GM10248 (cell line): ENCODE results near the gene MTG2.

Experiments
- CTCF ChIA-PET: fragments of 300-600 bp; sonication (Branson Sonifier 250); formaldehyde crosslinking; extraction: SDS; loops from one replicate; lab custom pipeline; 2021; ENCODE audit warnings: antibody characterized with exemption; lab: Yijun Ruan, JAX
- POLR2A ChIA-PET: fragments of 350-650 bp; sonication (Branson Sonifier 250); formaldehyde crosslinking; extraction: SDS; loops from one replicate; lab custom pipeline; 2020; ENCODE audit warnings: antibody characterized with exemption; lab: Yijun Ruan, JAX
- DNase-seq: peaks from one replicate; pipeline ENCODE4 v3.0.0; 2012; ENCODE audit errors: extremely low spot score
- TF ChIP-seq, protein P1 (sequence below): IDR thresholded peaks from 2 replicates; pipeline ENCODE4 v1.5.1; 2012; ENCODE audit warnings: mild to moderate bottlenecking, low read depth; ENCODE audit errors: extremely low read depth, missing control alignments, control extremely low read depth

Gene MTG2

DNA sequence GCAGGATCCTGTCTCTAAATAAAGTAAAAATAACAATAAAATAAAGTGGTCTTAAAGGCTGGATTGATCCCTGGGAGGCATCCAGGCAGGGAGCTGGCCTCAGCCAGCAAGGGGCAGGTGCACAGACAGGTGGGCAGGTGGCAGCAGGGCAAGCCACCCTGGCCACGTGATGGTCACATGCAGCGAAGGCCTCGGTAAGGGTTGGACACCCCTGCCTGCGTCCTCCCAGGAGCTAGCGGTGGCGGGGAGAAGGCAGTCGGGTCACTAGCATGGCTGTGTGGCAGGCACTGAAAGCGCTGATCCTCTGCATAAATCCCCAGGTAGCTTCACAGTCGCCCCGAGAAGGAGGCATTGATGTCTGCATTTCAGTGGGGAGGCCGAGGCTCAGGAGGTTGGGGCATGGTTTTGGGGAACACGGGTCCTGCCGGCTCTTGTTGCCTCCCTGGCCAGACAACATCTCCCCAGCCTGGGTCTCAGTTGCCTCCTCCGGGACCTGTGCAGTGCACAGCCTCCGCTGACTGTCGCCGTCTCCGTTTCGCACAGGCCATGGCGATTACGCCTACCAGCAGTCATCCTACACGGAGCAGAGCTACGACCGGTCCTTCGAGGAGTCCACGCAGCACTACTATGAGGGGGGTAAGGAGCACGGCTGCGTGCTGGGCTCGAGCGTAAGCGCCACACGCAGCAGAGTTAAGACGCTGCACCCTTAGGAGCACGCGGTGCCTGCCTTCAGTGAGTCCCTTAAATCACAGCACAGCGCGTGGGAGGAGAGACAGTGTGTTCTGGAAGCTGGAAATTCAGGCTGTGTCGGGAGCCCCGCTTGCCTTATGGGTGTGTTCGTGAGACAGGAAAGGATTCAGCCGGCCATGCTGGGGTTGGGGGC, 17.7 kb upstream of the MTG2 start:
- ChIA-PET CTCF (interaction anchor here (1.5 to 2.0 kb wide), 2 partner anchors 27 to 154 kb away, joined by 3 to 5 read pairs; no protein-coding TSS in a partner anchor), POLR2A (no interaction called here)
- TF ChIP-seq, protein P1, sequence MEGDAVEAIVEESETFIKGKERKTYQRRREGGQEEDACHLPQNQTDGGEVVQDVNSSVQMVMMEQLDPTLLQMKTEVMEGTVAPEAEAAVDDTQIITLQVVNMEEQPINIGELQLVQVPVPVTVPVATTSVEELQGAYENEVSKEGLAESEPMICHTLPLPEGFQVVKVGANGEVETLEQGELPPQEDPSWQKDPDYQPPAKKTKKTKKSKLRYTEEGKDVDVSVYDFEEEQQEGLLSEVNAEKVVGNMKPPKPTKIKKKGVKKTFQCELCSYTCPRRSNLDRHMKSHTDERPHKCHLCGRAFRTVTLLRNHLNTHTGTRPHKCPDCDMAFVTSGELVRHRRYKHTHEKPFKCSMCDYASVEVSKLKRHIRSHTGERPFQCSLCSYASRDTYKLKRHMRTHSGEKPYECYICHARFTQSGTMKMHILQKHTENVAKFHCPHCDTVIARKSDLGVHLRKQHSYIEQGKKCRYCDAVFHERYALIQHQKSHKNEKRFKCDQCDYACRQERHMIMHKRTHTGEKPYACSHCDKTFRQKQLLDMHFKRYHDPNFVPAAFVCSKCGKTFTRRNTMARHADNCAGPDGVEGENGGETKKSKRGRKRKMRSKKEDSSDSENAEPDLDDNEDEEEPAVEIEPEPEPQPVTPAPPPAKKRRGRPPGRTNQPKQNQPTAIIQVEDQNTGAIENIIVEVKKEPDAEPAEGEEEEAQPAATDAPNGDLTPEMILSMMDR, result no peak
- no peak for DNase-seq

DNA sequence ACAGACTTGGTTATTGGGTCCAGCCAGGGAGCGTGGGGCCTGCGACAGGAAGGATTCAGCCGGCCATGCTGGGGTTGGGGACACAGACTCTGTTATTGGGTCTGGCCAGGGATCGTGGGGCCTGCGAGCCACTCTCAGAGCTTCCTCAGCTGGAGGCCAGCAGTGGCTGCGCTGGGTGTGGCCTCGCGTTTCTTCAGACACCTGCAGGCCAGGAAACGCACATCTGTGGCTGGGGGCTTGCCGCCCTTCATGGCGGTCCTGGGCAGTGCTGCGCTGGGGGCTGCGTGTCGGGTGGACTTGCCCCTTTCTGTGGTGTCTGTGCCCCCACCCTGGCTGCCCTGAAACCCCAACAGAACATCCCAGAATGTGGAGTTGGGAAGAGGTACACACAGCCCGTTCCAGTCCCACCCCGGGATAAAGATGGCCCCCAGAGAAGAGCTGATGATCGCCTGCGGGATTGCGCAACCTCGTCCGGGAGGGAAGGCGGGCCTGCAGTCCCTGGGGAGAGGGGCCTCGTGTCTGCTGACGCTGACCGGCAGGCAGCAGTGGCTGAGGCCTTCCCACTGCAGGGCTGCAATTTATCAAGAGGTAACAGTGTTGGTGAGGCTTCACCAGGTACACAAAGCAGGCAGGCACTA, 16.9 kb upstream of the MTG2 start:
- ChIA-PET POLR2A (no interaction called here), CTCF (interaction anchor here (1.5 to 2.0 kb wide), 2 partner anchors 28 to 155 kb away, joined by 3 to 5 read pairs; no protein-coding TSS in a partner anchor)
- no peak for DNase-seq
- TF ChIP-seq, protein P1, result no peak

DNA sequence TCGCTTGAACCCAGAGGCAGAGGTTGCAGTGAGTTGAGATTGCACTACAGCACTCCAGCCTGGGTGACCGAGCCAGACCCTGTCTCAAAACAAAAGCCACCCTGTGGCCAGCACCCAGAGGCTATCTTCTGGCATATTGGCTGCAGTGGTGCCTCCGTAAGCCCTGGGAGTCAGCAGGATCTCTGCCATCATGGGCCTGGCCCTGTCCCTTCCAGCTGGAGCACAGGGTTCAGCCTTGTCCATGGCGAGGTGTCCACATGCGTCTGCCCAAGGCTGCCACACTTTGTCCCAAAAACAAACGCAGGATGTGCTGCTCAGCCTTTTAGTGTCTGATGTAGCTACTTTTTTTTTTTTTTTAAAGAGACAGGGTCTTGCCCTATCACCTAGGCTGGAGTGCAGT, 15.4 kb upstream of the MTG2 start:
- DNase-seq, result no peak
- TF ChIP-seq, protein P1, result no peak
- CTCF ChIA-PET, result interaction anchor here (2.0 kb wide), 1 partner anchor 156 kb away, joined by 5 read pairs; no protein-coding TSS in a partner anchor
- POLR2A ChIA-PET, result no interaction called here

DNA sequence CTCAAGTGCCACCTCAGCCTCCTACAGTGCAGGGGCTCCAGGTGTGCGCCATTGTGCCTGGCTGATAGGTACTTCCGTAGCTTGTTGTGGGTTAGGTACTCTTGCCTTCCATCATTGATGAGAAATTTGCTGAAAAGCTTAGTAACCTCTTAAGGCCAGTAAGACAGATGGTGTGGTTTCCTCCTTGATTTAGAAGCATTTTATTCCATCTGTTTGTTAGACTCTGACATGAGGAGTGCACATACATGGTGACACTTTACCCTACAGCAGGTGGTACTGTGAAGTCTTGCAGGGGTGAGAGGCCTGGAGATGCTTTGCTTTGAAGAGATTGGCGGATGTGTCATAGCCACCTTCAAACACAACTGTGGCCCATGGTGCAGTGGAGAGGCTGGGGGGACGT, 14.8 kb upstream of the MTG2 start:
- ChIA-PET CTCF (no interaction called here), POLR2A (no interaction called here)
- no peak for DNase-seq

DNA sequence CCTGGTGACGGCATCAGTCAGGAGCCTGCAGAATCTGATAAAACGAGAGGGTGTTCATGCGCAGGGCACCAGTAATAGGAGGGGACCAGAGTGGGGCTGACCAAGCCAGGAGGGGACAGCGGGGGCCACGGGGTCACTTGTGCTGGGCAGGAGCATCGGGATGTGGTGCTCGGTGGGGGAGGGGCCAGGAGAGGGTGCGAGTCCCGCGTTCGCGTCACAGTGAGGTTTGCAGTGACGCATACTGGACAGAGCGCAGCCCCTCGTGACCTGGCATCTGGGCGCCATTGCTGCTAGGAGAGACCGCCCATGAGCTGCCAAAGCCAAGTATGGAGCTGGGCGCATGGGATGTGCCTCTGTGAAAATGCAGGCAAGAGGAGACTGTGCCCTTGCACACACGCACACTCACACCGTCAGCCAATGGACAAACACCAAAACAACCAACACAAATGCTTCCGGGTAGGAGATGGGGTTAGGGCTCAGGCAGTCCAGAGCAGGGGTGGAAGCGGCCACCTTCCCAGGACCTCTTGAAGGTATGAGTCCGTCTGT, 13.9 kb upstream of the MTG2 start:
- no peak for DNase-seq
- ChIA-PET CTCF (no interaction called here), POLR2A (no interaction called here)
- TF ChIP-seq, protein P1, result no peak

More for the DNA sequence above, 14.8 kb upstream of the MTG2 start:
- TF ChIP-seq, protein P1, result no peak

DNA sequence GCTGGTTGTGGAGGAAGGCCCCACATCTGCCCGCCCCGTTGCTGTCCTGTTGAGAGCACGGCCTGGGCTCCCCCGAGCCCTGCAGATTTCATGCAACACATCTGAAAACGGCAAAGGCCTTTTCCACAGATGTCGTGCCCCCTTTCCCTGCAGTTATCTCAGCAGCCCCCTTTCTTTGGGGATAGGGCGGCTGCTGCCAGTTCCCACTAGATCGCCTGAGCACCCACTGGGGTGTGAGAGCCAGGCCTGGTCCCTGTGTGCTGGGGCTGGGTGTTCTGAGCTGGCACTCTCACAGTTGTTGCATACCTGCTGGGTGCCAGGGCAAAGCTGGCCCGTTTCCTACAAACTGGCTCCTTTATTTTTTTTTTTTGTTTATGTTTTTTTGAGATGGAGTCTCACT, 12.3 kb upstream of the MTG2 start:
- CTCF ChIA-PET, result no interaction called here
- POLR2A ChIA-PET, result no interaction called here

More for the DNA sequence above, 12.3 kb upstream of the MTG2 start:
- TF ChIP-seq, protein P1, result no peak
- DNase-seq, result no peak
